CD14-positive monocyte (primary cell): ENCODE data around the gene FOXO3. TPM values are rescaled to one million over a fixed set of nuclear protein-coding genes. Genes with fewer than 3 reads are reported as not detected.

Experiments
- DNase-seq, 3 donors: peaks; one replicate each; pipeline ENCODE4 v3.0.0-alpha.2; 2011 to 2022
- H2AFZ ChIP-seq: 2 replicates; pipeline ENCODE4 v1.6.0; 2012; ENCODE audit warnings: mild to moderate bottlenecking, low read depth, low read length, inconsistent platforms; ENCODE audit not compliant: insufficient read depth, poor library complexity, severe bottlenecking
- H3K27ac ChIP-seq, 2 donors: 1 replicate in 1 of 2; 2 replicates in 1 of 2; pipeline ENCODE4 v1.5.1; 2012 to 2013; ENCODE audit warnings: low read length in 2 of 2, control low read depth in 1 of 2, inconsistent platforms in 1 of 2, low read depth in 1 of 2, mild to moderate bottlenecking in 1 of 2
- H3K27me3 ChIP-seq, 2 donors: one replicate each; pipeline versions ENCODE4 v1.6.0 to v1.6.1; 2011 to 2013; ENCODE audit warnings: low read length in 2 of 2; ENCODE audit not compliant: control insufficient read depth in 2 of 2, insufficient read depth in 2 of 2
- H3K36me3 ChIP-seq, 2 donors: replicated peaks in 1 of 2; 1 replicate in 1 of 2; 2 replicates in 1 of 2; pipeline versions ENCODE4 v1.5.1 to v1.6.1; 2012 to 2013; ENCODE audit warnings: low read length in 2 of 2, control low read depth in 1 of 2, inconsistent platforms in 1 of 2, mild to moderate bottlenecking in 1 of 2; ENCODE audit not compliant: insufficient read depth in 2 of 2, control insufficient read depth in 1 of 2
- H3K4me1 ChIP-seq, 2 donors: 1 replicate in 1 of 2; 2 replicates in 1 of 2; pipeline versions ENCODE4 v1.5.1 to v1.6.1; 2012 to 2013; ENCODE audit warnings: low read length in 2 of 2, control low read depth in 1 of 2, inconsistent platforms in 1 of 2, mild to moderate bottlenecking in 1 of 2, moderate library complexity in 1 of 2; ENCODE audit not compliant: insufficient read depth in 2 of 2, control insufficient read depth in 1 of 2
- H3K4me2 ChIP-seq: replicated peaks from 2 replicates; pipeline ENCODE3; 2012; ENCODE audit warnings: low read length, moderate library complexity, mild to moderate bottlenecking; ENCODE audit not compliant: poor library complexity, severe bottlenecking; ENCODE audit errors: extremely low read depth
- H3K4me3 ChIP-seq, 3 experiments: fragments of 200-600 bp in 1 of 3; sonication (generic) in 1 of 3; replicated peaks in 1 of 3; 1 replicate in 2 of 3; 2 replicates in 1 of 3; pipeline ENCODE4 v1.5.1; 2011 to 2013; ENCODE audit warnings: low read length in 3 of 3, mild to moderate bottlenecking in 3 of 3, control low read depth in 2 of 3, low read depth in 2 of 3, inconsistent platforms in 1 of 3, moderate library complexity in 1 of 3
- H3K79me2 ChIP-seq: 2 replicates; pipeline ENCODE4 v1.6.0; 2012; ENCODE audit warnings: mild to moderate bottlenecking, control low read depth, inconsistent platforms, low read length, moderate library complexity; ENCODE audit not compliant: insufficient read depth
- H3K9ac ChIP-seq: 2 replicates; pipeline ENCODE4 v1.6.0; 2017; ENCODE audit warnings: low read length, mild to moderate bottlenecking; ENCODE audit not compliant: insufficient read depth, poor library complexity, severe bottlenecking
- H3K9me3 ChIP-seq, 2 donors: replicated peaks in 1 of 2; 1 replicate in 1 of 2; 2 replicates in 1 of 2; pipeline versions ENCODE4 v1.5.1 to v1.6.1; 2012 to 2013; ENCODE audit warnings: low read length in 2 of 2, control low read depth in 1 of 2; ENCODE audit not compliant: control insufficient read depth in 1 of 2, insufficient read depth in 1 of 2
- H4K20me1 ChIP-seq: 2 replicates; pipeline ENCODE4 v1.6.0; 2012; ENCODE audit warnings: mild to moderate bottlenecking, low read length, control low read depth, moderate library complexity; ENCODE audit not compliant: insufficient read depth
- H3K27ac Mint-ChIP-seq, 7 donors: one replicate each; pipeline ENCODE4 v1.8.0; 2020; ENCODE audit warnings: mild to moderate bottlenecking in 7 of 7, mixed read lengths in 7 of 7, moderate library complexity in 6 of 7, inconsistent platforms in 2 of 7
- H3K27me3 Mint-ChIP-seq, 3 donors: one replicate each; pipeline ENCODE4 v1.8.0; 2021 to 2022; ENCODE audit warnings: low read depth in 3 of 3, mild to moderate bottlenecking in 3 of 3, mixed read lengths in 3 of 3, moderate library complexity in 3 of 3, inconsistent platforms in 1 of 3
- H3K36me3 Mint-ChIP-seq, 2 donors: one replicate each; pipeline ENCODE4 v1.8.0; 2020; ENCODE audit warnings: mixed read lengths in 2 of 2, inconsistent platforms in 1 of 2, mild to moderate bottlenecking in 1 of 2
- H3K4me1 Mint-ChIP-seq: one replicate; pipeline ENCODE4 v1.8.0; 2020; ENCODE audit warnings: mild to moderate bottlenecking, mixed read lengths
- H3K4me3 Mint-ChIP-seq, 2 donors: one replicate each; pipeline ENCODE4 v1.8.0; 2020; ENCODE audit warnings: mild to moderate bottlenecking in 2 of 2, mixed read lengths in 2 of 2, moderate library complexity in 1 of 2
- H3K9me3 Mint-ChIP-seq, 7 donors: one replicate each; pipeline ENCODE4 v1.8.0; 2020 to 2022; ENCODE audit warnings: mixed read lengths in 7 of 7, mild to moderate bottlenecking in 6 of 7, moderate library complexity in 6 of 7, inconsistent platforms in 2 of 7
- WGBS: methylation state at CpG from one replicate; pipeline ENCODE4 v1.1.5; 2013; ENCODE audit warnings: missing lambda C conversion rate; ENCODE audit not compliant: insufficient coverage; 5-methylcytosine and 5-hydroxymethylcytosine counted together
- intact Hi-C, 2 donors: fragments of 100-400 bp; cut with micrococcal nuclease; formaldehyde crosslinking; loops; one replicate each; pipeline versions ENCODE4 v1.15.0 to v1.15.1; 2023
- polyA plus RNA-seq, 3 donors: library from polyadenylated mRNA; depleted of rRNA in 1 of 3; unstranded in 2 of 3; stranded (reverse) in 1 of 3; fragments of 300-500 nt in 2 of 3; fragments of >200 nt in 1 of 3; fragmentation: Illumina TruSeq in 2 of 3; gene quantifications; 1 replicate in 2 of 3; 2 replicates in 1 of 3; pipeline ENCODE4 v1.2.3, GENCODE V29; 2012 to 2021
- TF ChIP-seq, protein P1 (sequence below): fragments of 200-600 bp; IDR thresholded peaks from one replicate; pipeline ENCODE4 v1.8.0; 2022; ENCODE audit warnings: antibody characterized with exemption, mild to moderate bottlenecking

FOXO3 gene
- polyA plus RNA-seq, 3 donors = 15.4 to 23.2 (median 17.5) TPM

DNA sequence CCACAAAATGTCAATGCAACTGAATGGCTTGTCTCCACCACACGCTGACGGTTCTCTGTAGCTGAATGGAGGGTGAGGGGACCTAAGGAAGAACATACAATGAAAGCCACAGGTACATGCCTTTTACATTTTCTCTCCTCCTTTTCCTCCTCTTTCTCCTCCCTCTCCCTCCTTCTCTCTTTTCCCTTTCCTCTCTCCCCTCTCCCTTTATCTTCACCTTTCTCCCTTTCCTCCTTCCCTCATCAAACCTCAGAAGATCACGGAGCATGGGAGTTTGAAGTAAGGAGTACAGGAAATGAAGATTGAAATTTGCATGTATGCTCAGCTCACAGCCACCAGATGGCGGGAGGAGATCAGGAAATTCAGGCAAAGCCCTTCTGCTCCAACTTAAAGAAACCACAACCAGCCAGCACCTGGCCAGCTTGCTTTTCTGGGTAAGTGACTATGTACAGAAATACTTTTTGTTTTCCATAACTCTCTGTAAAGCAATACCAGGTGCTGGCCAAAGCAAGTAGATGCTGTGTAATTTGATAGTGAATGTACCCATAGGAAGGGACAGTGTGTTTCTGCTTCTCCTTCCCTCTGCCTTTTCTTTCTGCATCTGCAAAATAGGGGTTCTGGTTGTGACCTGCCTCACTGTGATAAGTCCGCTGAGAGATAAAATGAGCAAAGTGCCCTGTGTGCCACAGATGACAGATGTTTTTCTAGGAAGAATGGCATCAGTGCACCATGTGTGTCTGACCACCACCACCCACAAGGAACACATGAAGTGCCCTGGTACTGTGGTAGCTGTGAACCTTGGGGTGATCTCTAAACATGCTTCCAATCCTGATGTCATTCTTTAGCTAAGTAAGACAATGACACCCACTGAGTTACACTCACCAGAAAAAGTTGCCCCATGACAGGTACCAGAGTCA lies 18.6 kb upstream of the FOXO3 start:
- Histone ChIP-seq H3K4me1 (peaks cover 10 to 12% of the 10 kb centered on the region in 2 donors), H3K9ac (no peak overlapping the region), H2AFZ (peak overlapping the region; percentile 72), H3K27ac (no peak overlapping the region), H3K27me3 (no peaks in the 10 kb centered on the region), H3K36me3 (no peaks in the 10 kb centered on the region), H4K20me1 (no peaks in the 10 kb centered on the region), H3K79me2 (no peaks in the 10 kb centered on the region), H3K9me3 (peaks cover 0 to 3% of the 10 kb centered on the region in 2 donors), H3K4me2 (peak overlapping the region; percentile 24), H3K4me3 (no peak overlapping the region)
- peaks cover 0 to 7% (median 2%) of the 10 kb centered on the region in 7 donors for H3K9me3 Mint-ChIP-seq
- H3K27ac Mint-ChIP-seq = peak overlapping the region in 2 of 7 donors; percentile 6 to 19
- TF ChIP-seq, protein P1, sequence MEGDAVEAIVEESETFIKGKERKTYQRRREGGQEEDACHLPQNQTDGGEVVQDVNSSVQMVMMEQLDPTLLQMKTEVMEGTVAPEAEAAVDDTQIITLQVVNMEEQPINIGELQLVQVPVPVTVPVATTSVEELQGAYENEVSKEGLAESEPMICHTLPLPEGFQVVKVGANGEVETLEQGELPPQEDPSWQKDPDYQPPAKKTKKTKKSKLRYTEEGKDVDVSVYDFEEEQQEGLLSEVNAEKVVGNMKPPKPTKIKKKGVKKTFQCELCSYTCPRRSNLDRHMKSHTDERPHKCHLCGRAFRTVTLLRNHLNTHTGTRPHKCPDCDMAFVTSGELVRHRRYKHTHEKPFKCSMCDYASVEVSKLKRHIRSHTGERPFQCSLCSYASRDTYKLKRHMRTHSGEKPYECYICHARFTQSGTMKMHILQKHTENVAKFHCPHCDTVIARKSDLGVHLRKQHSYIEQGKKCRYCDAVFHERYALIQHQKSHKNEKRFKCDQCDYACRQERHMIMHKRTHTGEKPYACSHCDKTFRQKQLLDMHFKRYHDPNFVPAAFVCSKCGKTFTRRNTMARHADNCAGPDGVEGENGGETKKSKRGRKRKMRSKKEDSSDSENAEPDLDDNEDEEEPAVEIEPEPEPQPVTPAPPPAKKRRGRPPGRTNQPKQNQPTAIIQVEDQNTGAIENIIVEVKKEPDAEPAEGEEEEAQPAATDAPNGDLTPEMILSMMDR = peak; percentile 95
- peaks cover 0 to 3% (median 2%) of the 10 kb centered on the region in 3 donors for H3K27me3 Mint-ChIP-seq
- intact Hi-C loops = loop anchor here (1.0 to 10.0 kb wide), 8 partner anchors 240 to 531 kb away; no protein-coding TSS in a partner anchor
- H3K4me1 Mint-ChIP-seq = peaks cover 19% of the 10 kb centered on the region
- DNase-seq = peak; percentile 59 to 74 (median 72)
- no peak overlapping the region for H3K4me3 Mint-ChIP-seq
- H3K36me3 Mint-ChIP-seq = no peaks in the 10 kb centered on the region
- WGBS = no CpG with 5 or more reads among the region's 5 CpGs

DNA sequence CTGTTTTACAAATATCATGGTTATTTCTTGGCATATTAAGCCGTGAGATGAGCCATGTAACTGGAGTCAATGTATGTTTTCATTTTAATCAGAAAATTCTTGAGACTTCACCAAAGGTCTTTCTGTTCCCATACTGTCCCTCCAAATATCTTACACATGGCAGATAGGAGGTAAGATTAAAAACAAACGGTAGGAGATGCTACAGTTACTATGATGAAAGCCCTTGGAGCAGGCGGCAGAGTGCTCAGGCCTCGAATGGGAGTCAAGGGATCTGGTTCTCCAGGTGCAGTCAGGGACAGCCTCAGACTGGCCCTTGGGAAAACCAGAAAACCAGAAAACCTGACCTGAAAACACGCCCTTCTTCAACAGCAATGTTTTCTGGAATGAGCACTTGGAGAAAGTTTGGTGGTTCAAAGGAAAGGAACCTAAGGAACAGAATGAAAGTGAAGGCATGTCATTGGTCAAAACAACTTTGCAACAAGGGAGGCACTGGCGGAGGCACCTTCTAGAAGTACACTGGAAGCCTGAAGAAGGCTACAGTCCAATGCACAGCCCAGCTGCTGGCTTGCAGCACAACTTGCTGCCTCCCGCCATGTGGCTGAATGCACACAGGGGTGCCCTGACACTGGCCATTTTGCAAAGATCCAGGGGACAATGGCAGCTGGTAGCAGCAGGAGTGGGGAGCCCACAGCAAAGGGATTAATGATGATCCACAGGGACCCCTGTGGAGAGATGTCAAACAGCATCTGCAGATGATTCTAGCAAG lies 17.4 kb upstream of the FOXO3 start:
- Histone ChIP-seq H3K36me3 (no peaks in the 10 kb centered on the region), H3K27ac (no peak overlapping the region), H3K9me3 (peaks cover 0 to 3% of the 10 kb centered on the region in 2 donors), H3K4me2 (no peak overlapping the region), H3K4me1 (peaks cover 10 to 12% of the 10 kb centered on the region in 2 donors), H3K9ac (no peak overlapping the region), H3K4me3 (no peak overlapping the region), H3K27me3 (no peaks in the 10 kb centered on the region), H2AFZ (no peak overlapping the region), H4K20me1 (no peaks in the 10 kb centered on the region), H3K79me2 (no peaks in the 10 kb centered on the region)
- peaks cover 0 to 2% (median 2%) of the 10 kb centered on the region in 3 donors for H3K27me3 Mint-ChIP-seq
- no peak overlapping the region for H3K4me3 Mint-ChIP-seq
- DNase-seq = no peak
- intact Hi-C loops = loop anchor here (2.0 to 10.0 kb wide), 6 partner anchors 239 to 529 kb away; no protein-coding TSS in a partner anchor
- TF ChIP-seq, protein P1 = no peak
- H3K27ac Mint-ChIP-seq = no peak overlapping the region
- H3K4me1 Mint-ChIP-seq = peaks cover 16% of the 10 kb centered on the region
- no peaks in the 10 kb centered on the region for H3K36me3 Mint-ChIP-seq
- peaks cover 0 to 7% (median 2%) of the 10 kb centered on the region in 7 donors for H3K9me3 Mint-ChIP-seq
- WGBS = 98% methylated on average over 5 of the region's 7 CpGs
